WERI-Rb-1 (cell line): ENCODE data around the gene MFAP3L.
A peak's percentile ranks its signal among the peaks of the same experiment; 100 is the strongest.

Experiments
- DNase-seq: peaks from one replicate; pipeline ENCODE4 v3.0.0-alpha.2; 2020
- H3K27ac ChIP-seq: fragments of 250-450 bp; sonication (Bioruptor Pico); 2 replicates; pipeline ENCODE4 v1.5.1; 2020; ENCODE audit warnings: mild to moderate bottlenecking, moderate library complexity
- H3K27me3 ChIP-seq: fragments of 250-450 bp; sonication (Bioruptor Pico); 2 replicates; pipeline ENCODE4 v1.5.1; 2021; ENCODE audit warnings: mild to moderate bottlenecking, low read depth, moderate library complexity; ENCODE audit not compliant: insufficient read depth, severe bottlenecking
- H3K36me3 ChIP-seq: fragments of 250-450 bp; sonication (Bioruptor Pico); 2 replicates; pipeline ENCODE4 v1.5.1; 2020; ENCODE audit warnings: mild to moderate bottlenecking, moderate library complexity
- H3K4me3 ChIP-seq: 2 replicates; pipeline ENCODE4 v1.5.1; 2011; ENCODE audit warnings: low read depth, mild to moderate bottlenecking, control low read depth, low read length
- H3K9me3 ChIP-seq: fragments of 250-450 bp; sonication (Bioruptor Pico); 2 replicates; pipeline ENCODE4 v1.5.1; 2021; ENCODE audit warnings: mild to moderate bottlenecking, moderate library complexity; ENCODE audit not compliant: severe bottlenecking
- CTCF ChIP-seq: IDR thresholded peaks from 2 replicates; pipeline ENCODE4 v1.5.1; 2011; ENCODE audit warnings: low read depth, mild to moderate bottlenecking, control low read depth, inconsistent platforms, low read length

The MFAP3L gene

DNA sequence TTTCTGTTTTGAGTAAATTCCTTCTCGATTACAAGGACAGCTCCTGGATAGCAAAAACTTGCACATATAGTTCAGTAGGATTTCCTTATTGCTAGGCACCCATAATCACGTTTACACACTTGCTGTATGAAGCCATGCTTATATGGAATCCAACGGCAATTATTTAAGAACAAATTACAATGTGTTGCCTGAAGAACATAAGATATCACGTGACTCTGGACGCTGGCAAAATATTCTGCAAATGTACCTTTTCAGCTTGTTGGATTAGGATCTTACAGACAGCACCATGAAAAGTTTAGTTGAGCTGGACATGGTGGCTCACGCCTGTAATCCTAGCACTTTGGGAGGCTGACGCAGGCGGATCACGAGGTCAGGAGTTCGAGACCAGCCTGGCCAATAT lies 17.4 kb downstream of the MFAP3L start:
- H3K4me3 ChIP-seq = no peak overlapping the region
- TF ChIP-seq CTCF = no peak
- H3K27me3 ChIP-seq = no peaks in the 10 kb centered on the region
- H3K9me3 ChIP-seq = no peaks in the 10 kb centered on the region
- H3K36me3 ChIP-seq = peaks cover 6% of the 10 kb centered on the region
- H3K27ac ChIP-seq = no peak overlapping the region
- DNase-seq = no peak

- no peaks in the 10 kb centered on the region for H3K9me3 ChIP-seq
- no peak overlapping the region for H3K27ac ChIP-seq
- peaks cover 6% of the 10 kb centered on the region for H3K36me3 ChIP-seq
- peak; percentile 48; the same call in 1 of the 2 replicates for TF ChIP-seq CTCF
- H3K4me3 ChIP-seq = no peak overlapping the region
- H3K27me3 ChIP-seq = no peaks in the 10 kb centered on the region
- no peak for DNase-seq
Measured at GRCh38 chr4:170008371-170008770, 17.8 kb downstream of the MFAP3L start.

DNA sequence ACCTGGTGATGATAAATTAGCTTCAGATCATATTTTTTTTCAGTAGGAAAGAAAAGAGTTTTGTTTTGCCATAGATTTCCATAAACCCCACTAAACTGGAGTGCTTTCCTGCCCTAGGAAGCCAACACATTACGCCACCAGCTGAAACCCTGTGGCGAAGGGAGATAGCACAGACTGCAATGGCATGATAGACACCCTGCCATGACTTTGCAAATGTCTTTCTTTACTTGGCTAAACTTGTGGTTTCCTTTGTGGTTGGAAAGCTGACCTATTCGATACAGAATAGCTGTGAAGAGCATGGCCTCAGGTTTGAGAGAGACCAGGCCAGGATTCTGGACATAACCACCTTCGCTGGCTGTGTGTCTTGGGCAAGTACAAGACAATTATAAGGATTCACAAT lies 19.1 kb downstream of the MFAP3L start:
- H3K9me3 ChIP-seq = no peaks in the 10 kb centered on the region
- peaks cover 6% of the 10 kb centered on the region for H3K36me3 ChIP-seq
- no peak overlapping the region for H3K4me3 ChIP-seq
- no peak for DNase-seq
- no peak for TF ChIP-seq CTCF
- no peaks in the 10 kb centered on the region for H3K27me3 ChIP-seq
- H3K27ac ChIP-seq = 0 out of 2 replicates have a peak overlapping the region, but pooled peaks have one; percentile 59

DNA sequence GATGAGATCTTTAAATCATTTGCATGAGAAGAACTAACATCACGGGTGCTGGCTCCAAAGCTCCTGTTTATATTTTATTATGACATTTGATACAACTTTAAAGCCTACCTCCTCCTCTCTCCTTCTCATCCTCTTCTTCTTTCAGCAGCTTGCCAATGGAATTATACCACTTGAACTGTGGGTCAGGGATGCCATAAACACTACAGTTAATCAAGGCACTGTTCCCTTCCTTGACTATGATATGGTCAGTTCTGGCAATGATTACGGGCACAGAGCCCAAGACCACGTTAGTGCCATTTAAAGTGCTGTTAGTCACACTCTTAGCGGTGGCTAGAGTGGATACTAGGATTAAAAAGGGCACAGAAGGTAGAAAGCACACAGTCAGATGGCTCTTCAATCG lies 20.7 kb downstream of the MFAP3L start:
- H3K9me3 ChIP-seq = no peaks in the 10 kb centered on the region
- peaks cover under 1% of the 10 kb centered on the region for H3K36me3 ChIP-seq
- H3K4me3 ChIP-seq = no peak overlapping the region
- peak overlapping the region; percentile 59 for H3K27ac ChIP-seq
- H3K27me3 ChIP-seq = no peaks in the 10 kb centered on the region
- DNase-seq = no peak
- TF ChIP-seq CTCF = no peak

DNA sequence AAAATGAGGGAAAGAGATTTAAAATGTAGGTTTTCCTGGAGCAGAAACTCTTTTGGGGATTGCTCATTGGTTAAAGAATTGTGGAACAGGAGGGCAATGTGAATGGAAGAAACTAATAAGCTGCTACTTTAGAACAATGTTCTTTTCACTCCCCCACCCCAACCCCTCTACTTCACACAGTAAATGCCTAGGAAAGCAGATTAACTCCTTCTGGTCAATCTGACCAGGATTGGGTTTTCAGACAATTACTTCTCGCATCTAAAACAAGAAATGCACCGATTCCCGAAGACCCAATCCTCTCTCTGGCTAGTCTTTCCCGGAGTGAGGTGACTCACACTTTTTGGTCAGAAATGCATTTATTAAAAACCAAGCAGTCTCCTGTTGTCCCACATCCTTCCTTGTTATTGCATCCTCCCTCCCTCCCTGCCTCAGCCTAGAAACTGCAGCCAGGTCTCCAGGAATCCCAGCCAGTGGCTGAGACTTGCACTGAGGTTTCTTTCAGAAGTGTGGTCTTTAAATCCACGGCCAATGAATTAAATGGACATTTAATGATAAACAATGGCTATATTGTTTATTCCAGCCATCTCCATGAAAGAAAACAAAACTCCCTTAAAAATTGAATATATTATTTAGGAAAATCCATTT lies 21.4 kb downstream of the MFAP3L start:
- Histone ChIP-seq H3K27ac (peak overlapping the region; percentile 59), H3K9me3 (no peaks in the 10 kb centered on the region), H3K36me3 (no peaks in the 10 kb centered on the region; the same call in 1 of the 2 replicates), H3K27me3 (no peaks in the 10 kb centered on the region), H3K4me3 (no peak overlapping the region)
- no peak for TF ChIP-seq CTCF
- DNase-seq = peak; percentile 43
